ENCODE measurements around the gene AK5.

Gene AK5

GRCh38 chr1:77582905-77583304 lies 301.1 kb downstream of the AK5 start:
- no peak for TF ChIP-seq CTCF (conservative IDR thresholded peaks at IDR 0.05)
- H3K27ac ChIP-seq = no peak overlapping the region

GRCh38 chr1:77583483-77583882 lies 301.7 kb downstream of the AK5 start:
- no peak overlapping the region for H3K27ac ChIP-seq
- no peak for TF ChIP-seq CTCF (conservative IDR thresholded peaks at IDR 0.05)

- no peak for TF ChIP-seq CTCF (conservative IDR thresholded peaks at IDR 0.05)
- peak overlapping the region; percentile 7; the same call in 1 of the 2 replicates for H3K27ac ChIP-seq
Measured at GRCh38 chr1:77584884-77585283, 303.1 kb downstream of the AK5 start.

GRCh38 chr1:77585610-77586314 lies 303.9 kb downstream of the AK5 start:
- 0 out of 2 replicates have a peak overlapping the region, but pooled peaks have one; percentile 7 for H3K27ac ChIP-seq
- TF ChIP-seq CTCF (conservative IDR thresholded peaks at IDR 0.05) = no peak

GRCh38 chr1:77589231-77589630 lies 307.4 kb downstream of the AK5 start:
- no peak overlapping the region for H3K27ac ChIP-seq
- TF ChIP-seq CTCF (conservative IDR thresholded peaks at IDR 0.05) = no peak

- TF ChIP-seq CTCF (conservative IDR thresholded peaks at IDR 0.05) = no peak
- no peak overlapping the region for H3K27ac ChIP-seq
Measured at GRCh38 chr1:77590651-77591050, 308.8 kb downstream of the AK5 start.

GRCh38 chr1:77592906-77593305 lies 311.1 kb downstream of the AK5 start:
- no peak overlapping the region for H3K27ac ChIP-seq
- TF ChIP-seq CTCF (conservative IDR thresholded peaks at IDR 0.05) = no peak

Data from VCaP (cell line).